GM18526 (cell line): Measurements from ENCODE around the gene XCL1.

Experiments
- POLR2A ChIP-seq: IDR thresholded peaks from 3 replicates; pipeline ENCODE4 v1.6.1; 2011; ENCODE audit not compliant: insufficient read length; ENCODE audit errors: extremely low read depth

Gene XCL1

GRCh38 chr1:168623003-168623828, 46.8 kb downstream of the XCL1 start:
- TF ChIP-seq POLR2A, result no peak

GRCh38 chr1:168623831-168624230, 47.4 kb downstream of the XCL1 start:
- TF ChIP-seq POLR2A, result no peak

GRCh38 chr1:168626326-168626725, 49.9 kb downstream of the XCL1 start:
- no peak for TF ChIP-seq POLR2A

- no peak for TF ChIP-seq POLR2A
Observed at GRCh38 chr1:168627370-168627769, 51.0 kb downstream of the XCL1 start.

GRCh38 chr1:168628807-168629206, 52.4 kb downstream of the XCL1 start:
- no peak for TF ChIP-seq POLR2A

- TF ChIP-seq POLR2A, result no peak
Observed at GRCh38 chr1:168629466-168629865, 53.1 kb downstream of the XCL1 start.
